Spinal cord (tissue), 10 donors: Measurements from ENCODE around the gene OFD1. TPM values are rescaled to one million over a fixed set of nuclear protein-coding genes. Genes with fewer than 3 reads are reported as not detected.

Experiments
- DNase-seq, 6 donors: peaks; one replicate each; pipeline versions ENCODE4 v3.0.0 to v3.0.0-alpha.2; 2013 to 2015; ENCODE audit warnings: low spot score in 6 of 6, low read depth in 4 of 6
- H3K27ac ChIP-seq: one replicate; pipeline ENCODE4 v1.5.1; 2013; ENCODE audit warnings: low read depth, low read length, control low read depth
- H3K27me3 ChIP-seq: one replicate; pipeline ENCODE4 v1.6.1; 2013; ENCODE audit warnings: low read length; ENCODE audit not compliant: control insufficient read depth, insufficient read depth
- H3K36me3 ChIP-seq: one replicate; pipeline ENCODE4 v1.6.1; 2013; ENCODE audit warnings: low read length; ENCODE audit not compliant: control insufficient read depth, insufficient read depth
- H3K4me1 ChIP-seq: one replicate; pipeline ENCODE4 v1.6.1; 2013; ENCODE audit warnings: low read length; ENCODE audit not compliant: control insufficient read depth, insufficient read depth
- H3K4me3 ChIP-seq: one replicate; pipeline ENCODE4 v1.5.1; 2013; ENCODE audit warnings: low read depth, low read length, control low read depth
- H3K9me3 ChIP-seq: one replicate; pipeline ENCODE4 v1.6.1; 2013; ENCODE audit warnings: low read length; ENCODE audit not compliant: control insufficient read depth, insufficient read depth
- WGBS: methylation state at CpG from one replicate; pipeline ENCODE4 v1.1.5; 2013; ENCODE audit warnings: missing lambda C conversion rate; ENCODE audit not compliant: insufficient coverage; 5-methylcytosine and 5-hydroxymethylcytosine counted together
- polyA plus RNA-seq, 2 donors: library from polyadenylated mRNA; unstranded; fragments of 120-200 nt; gene quantifications; one replicate each; pipeline ENCODE4 v1.2.1, GENCODE V29; 2013; ENCODE audit not compliant: insufficient read length in 2 of 2
- total RNA-seq, 2 donors: library from RNA; depleted of rRNA in 1 of 2; stranded (reverse); fragments of 120-200 nt in 1 of 2; fragments of >200 nt in 1 of 2; gene quantifications; one replicate each; pipeline versions ENCODE4 v1.2.3 to v1.2.4, GENCODE V29; 2013 to 2014
- donor health status: healthy.

Gene OFD1
- total and polyA plus RNA-seq, 4 donors = 20.3 to 30.6 (median 29.3) TPM

- no peak for DNase-seq
- H3K4me1 ChIP-seq = peaks cover 10% of the 10 kb centered on the region
- no peak overlapping the region for H3K27ac ChIP-seq
- no peaks in the 10 kb centered on the region for H3K9me3 ChIP-seq
- whole genome bisulfite sequencing = no CpG with 5 or more reads among the region's 7 CpGs
- H3K4me3 ChIP-seq = no peak overlapping the region
- peaks cover 21% of the 10 kb centered on the region for H3K36me3 ChIP-seq
- H3K27me3 ChIP-seq = peaks cover 6% of the 10 kb centered on the region
These were observed 27.3 kb downstream of the OFD1 start for GRCh38 chrX:13761606-13762414.

- WGBS = 28% methylated on average over 6 of the region's 8 CpGs
- H3K4me1 ChIP-seq = peaks cover 10% of the 10 kb centered on the region
- no peak overlapping the region for H3K4me3 ChIP-seq
- H3K27me3 ChIP-seq = peaks cover 6% of the 10 kb centered on the region
- peaks cover 21% of the 10 kb centered on the region for H3K36me3 ChIP-seq
- DNase-seq = peak in 2 of 6 donors; percentile 50 to 67
- no peaks in the 10 kb centered on the region for H3K9me3 ChIP-seq
- peak overlapping the region; percentile 33 for H3K27ac ChIP-seq
These were observed 28.9 kb downstream of the OFD1 start for GRCh38 chrX:13763489-13763888.

- peaks cover 18% of the 10 kb centered on the region for H3K36me3 ChIP-seq
- H3K27me3 ChIP-seq = peaks cover 6% of the 10 kb centered on the region
- H3K4me3 ChIP-seq = no peak overlapping the region
- peak overlapping the region; percentile 79 for H3K27ac ChIP-seq
- H3K9me3 ChIP-seq = no peaks in the 10 kb centered on the region
- peak in 1 of 6 donors; percentile 34 for DNase-seq
- WGBS = no CpG with 5 or more reads among the region's 7 CpGs
- H3K4me1 ChIP-seq = peaks cover 10% of the 10 kb centered on the region
These were observed 29.7 kb downstream of the OFD1 start for GRCh38 chrX:13764281-13764680.

- H3K27me3 ChIP-seq = peaks cover 6% of the 10 kb centered on the region
- no peak overlapping the region for H3K4me3 ChIP-seq
- peak overlapping the region; percentile 79 for H3K27ac ChIP-seq
- H3K9me3 ChIP-seq = no peaks in the 10 kb centered on the region
- WGBS = 43% methylated on average over 5 of the region's 6 CpGs
- peaks cover 17% of the 10 kb centered on the region for H3K36me3 ChIP-seq
- peak in 2 of 6 donors; percentile 64 to 67 for DNase-seq
- peaks cover 10% of the 10 kb centered on the region for H3K4me1 ChIP-seq
These were observed 30.2 kb downstream of the OFD1 start for GRCh38 chrX:13764765-13765164.

GRCh38 chrX:13768939-13769338, 34.4 kb downstream of the OFD1 start:
- no peak for DNase-seq
- Histone ChIP-seq H3K4me3 (no peak overlapping the region), H3K9me3 (no peaks in the 10 kb centered on the region), H3K27ac (no peak overlapping the region), H3K4me1 (peaks cover 7% of the 10 kb centered on the region), H3K27me3 (peaks cover 3% of the 10 kb centered on the region), H3K36me3 (peaks cover 9% of the 10 kb centered on the region)
- no CpG with 5 or more reads among the region's 4 CpGs for WGBS

GRCh38 chrX:13770013-13770535, 35.5 kb downstream of the OFD1 start:
- WGBS = no CpG with 5 or more reads among the region's 3 CpGs
- H3K36me3 ChIP-seq = peaks cover 9% of the 10 kb centered on the region

GRCh38 chrX:13774696-13775095, 40.1 kb downstream of the OFD1 start:
- Histone ChIP-seq H3K27me3 (peaks cover 8% of the 10 kb centered on the region), H3K36me3 (peaks cover 7% of the 10 kb centered on the region), H3K27ac (no peak overlapping the region), H3K4me3 (no peak overlapping the region), H3K9me3 (no peaks in the 10 kb centered on the region), H3K4me1 (no peaks in the 10 kb centered on the region)
- 100% methylated on average over 1 of the region's 2 CpGs for WGBS
- DNase-seq = no peak

More at GRCh38 chrX:13770013-13770535, 35.5 kb downstream of the OFD1 start:
- Histone ChIP-seq H3K4me3 (no peak overlapping the region), H3K27ac (no peak overlapping the region), H3K4me1 (no peaks in the 10 kb centered on the region), H3K9me3 (no peaks in the 10 kb centered on the region), H3K27me3 (peaks cover 3% of the 10 kb centered on the region)
- DNase-seq = no peak

- Histone ChIP-seq H3K4me1 (no peaks in the 10 kb centered on the region), H3K27ac (no peak overlapping the region)
- WGBS = no CpG with 5 or more reads among the region's 3 CpGs
These were observed 41.3 kb downstream of the OFD1 start for GRCh38 chrX:13775837-13776236.

GRCh38 chrX:13776387-13776786, 41.8 kb downstream of the OFD1 start:
- no peaks in the 10 kb centered on the region for H3K4me1 ChIP-seq
- no peak overlapping the region for H3K27ac ChIP-seq
- peaks cover 17% of the 10 kb centered on the region for H3K36me3 ChIP-seq
- no CpG with 5 or more reads among the region's 4 CpGs for WGBS
- peaks cover 20% of the 10 kb centered on the region for H3K27me3 ChIP-seq
- no peaks in the 10 kb centered on the region for H3K9me3 ChIP-seq
- DNase-seq = no peak
- no peak overlapping the region for H3K4me3 ChIP-seq

More at GRCh38 chrX:13775837-13776236, 41.3 kb downstream of the OFD1 start:
- Histone ChIP-seq H3K4me3 (no peak overlapping the region), H3K27me3 (peaks cover 17% of the 10 kb centered on the region), H3K36me3 (peaks cover 12% of the 10 kb centered on the region), H3K9me3 (no peaks in the 10 kb centered on the region)
- no peak for DNase-seq

- Histone ChIP-seq H3K36me3 (peaks cover 27% of the 10 kb centered on the region), H3K9me3 (no peaks in the 10 kb centered on the region), H3K4me1 (no peaks in the 10 kb centered on the region), H3K27me3 (peaks cover 30% of the 10 kb centered on the region), H3K4me3 (no peak overlapping the region), H3K27ac (no peak overlapping the region)
- WGBS = no CpG with 5 or more reads among the region's 2 CpGs
- DNase-seq = no peak
These were observed 44.4 kb downstream of the OFD1 start for GRCh38 chrX:13778916-13779315.
